Activated B cell treated with CpG ODN at 0.5 μM for 24 hours (primary cell): ENCODE results near the gene FAM43B. TPM values are rescaled to one million over a fixed set of nuclear protein-coding genes. Genes with fewer than 3 reads are reported as not detected.

Source experiments
- ATAC-seq: fragments of 200-7000 bp; cut with Tn5 transposase; one replicate; pipeline ENCODE4 v1.10.0; 2021; ENCODE audit warnings: low read depth, mild to moderate bottlenecking, moderate library complexity
- CTCF ChIA-PET: fragments of 350-600 bp; sonication (Branson Sonifier 250); formaldehyde crosslinking; loops from one replicate; lab custom pipeline; 2021; ENCODE audit warnings: antibody characterized with exemption; lab: Charles Lee
- POLR2A ChIA-PET: fragments of 350-600 bp; sonication (Branson Sonifier 250); formaldehyde crosslinking; loops from one replicate; lab custom pipeline; 2021; ENCODE audit warnings: antibody characterized with exemption; lab: Charles Lee
- DNase-seq: peaks from one replicate; pipeline ENCODE4 v3.0.0; 2022
- H3K27ac Mint-ChIP-seq: one replicate; pipeline ENCODE4 v1.8.0; 2020; ENCODE audit warnings: mixed read lengths
- H3K27me3 Mint-ChIP-seq: one replicate; pipeline ENCODE4 v1.8.0; 2021; ENCODE audit warnings: mixed read lengths
- H3K36me3 Mint-ChIP-seq: one replicate; pipeline ENCODE4 v1.8.0; 2021; ENCODE audit warnings: low read depth, mixed read lengths
- H3K4me1 Mint-ChIP-seq: one replicate; pipeline ENCODE4 v1.8.0; 2021; ENCODE audit warnings: mixed read lengths
- H3K4me3 Mint-ChIP-seq: one replicate; pipeline ENCODE4 v1.8.0; 2020; ENCODE audit warnings: mild to moderate bottlenecking, mixed read lengths
- H3K9me3 Mint-ChIP-seq: one replicate; pipeline ENCODE4 v1.8.0; 2020; ENCODE audit warnings: mixed read lengths
- intact Hi-C: fragments of 100-400 bp; cut with micrococcal nuclease; formaldehyde crosslinking; loops from one replicate; pipeline ENCODE4 v1.15.1; 2024
- total RNA-seq: library from RNA; stranded (reverse); gene quantifications from 2 replicates; pipeline ENCODE4 v1.2.3, GENCODE V29; 2022
- TF ChIP-seq, protein P1 (sequence below): fragments of 200-600 bp; IDR thresholded peaks from one replicate; pipeline ENCODE4 v1.8.0; 2022; ENCODE audit warnings: antibody characterized with exemption, mild to moderate bottlenecking

Gene FAM43B
- total RNA-seq, 1 donor from 2014 or later = not detected

DNA sequence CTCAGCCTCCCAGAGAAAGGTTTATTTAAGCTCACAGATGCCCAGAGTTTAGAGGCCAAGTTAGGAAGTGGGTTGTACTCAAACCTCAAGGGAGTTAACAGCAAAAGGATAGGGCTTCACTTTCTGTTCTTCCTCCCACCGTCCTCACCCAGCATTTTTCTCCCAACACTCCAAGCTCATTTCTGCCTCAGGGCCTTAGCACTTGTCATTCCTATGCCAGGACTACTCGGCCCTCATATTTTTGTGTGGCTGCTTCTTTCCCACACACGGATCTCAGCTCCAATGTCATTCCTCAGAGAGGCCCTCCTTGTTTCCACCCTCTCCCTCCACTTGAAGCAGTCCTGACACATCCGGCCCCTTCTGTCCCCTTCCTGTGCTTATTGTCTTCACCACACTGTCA is 12.9 kb downstream of the FAM43B start:
- H3K9me3 Mint-ChIP-seq = no peaks in the 10 kb centered on the region
- CTCF ChIA-PET = no interaction called here
- H3K4me3 Mint-ChIP-seq = no peak overlapping the region
- H3K36me3 Mint-ChIP-seq = no peaks in the 10 kb centered on the region
- TF ChIP-seq, protein P1, sequence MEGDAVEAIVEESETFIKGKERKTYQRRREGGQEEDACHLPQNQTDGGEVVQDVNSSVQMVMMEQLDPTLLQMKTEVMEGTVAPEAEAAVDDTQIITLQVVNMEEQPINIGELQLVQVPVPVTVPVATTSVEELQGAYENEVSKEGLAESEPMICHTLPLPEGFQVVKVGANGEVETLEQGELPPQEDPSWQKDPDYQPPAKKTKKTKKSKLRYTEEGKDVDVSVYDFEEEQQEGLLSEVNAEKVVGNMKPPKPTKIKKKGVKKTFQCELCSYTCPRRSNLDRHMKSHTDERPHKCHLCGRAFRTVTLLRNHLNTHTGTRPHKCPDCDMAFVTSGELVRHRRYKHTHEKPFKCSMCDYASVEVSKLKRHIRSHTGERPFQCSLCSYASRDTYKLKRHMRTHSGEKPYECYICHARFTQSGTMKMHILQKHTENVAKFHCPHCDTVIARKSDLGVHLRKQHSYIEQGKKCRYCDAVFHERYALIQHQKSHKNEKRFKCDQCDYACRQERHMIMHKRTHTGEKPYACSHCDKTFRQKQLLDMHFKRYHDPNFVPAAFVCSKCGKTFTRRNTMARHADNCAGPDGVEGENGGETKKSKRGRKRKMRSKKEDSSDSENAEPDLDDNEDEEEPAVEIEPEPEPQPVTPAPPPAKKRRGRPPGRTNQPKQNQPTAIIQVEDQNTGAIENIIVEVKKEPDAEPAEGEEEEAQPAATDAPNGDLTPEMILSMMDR = no peak
- no peak for DNase-seq
- intact Hi-C loops = no loop called here
- no peak for ATAC-seq
- H3K27ac Mint-ChIP-seq = no peak overlapping the region
- H3K4me1 Mint-ChIP-seq = no peaks in the 10 kb centered on the region
- H3K27me3 Mint-ChIP-seq = peaks cover 31% of the 10 kb centered on the region
- POLR2A ChIA-PET = no interaction called here

DNA sequence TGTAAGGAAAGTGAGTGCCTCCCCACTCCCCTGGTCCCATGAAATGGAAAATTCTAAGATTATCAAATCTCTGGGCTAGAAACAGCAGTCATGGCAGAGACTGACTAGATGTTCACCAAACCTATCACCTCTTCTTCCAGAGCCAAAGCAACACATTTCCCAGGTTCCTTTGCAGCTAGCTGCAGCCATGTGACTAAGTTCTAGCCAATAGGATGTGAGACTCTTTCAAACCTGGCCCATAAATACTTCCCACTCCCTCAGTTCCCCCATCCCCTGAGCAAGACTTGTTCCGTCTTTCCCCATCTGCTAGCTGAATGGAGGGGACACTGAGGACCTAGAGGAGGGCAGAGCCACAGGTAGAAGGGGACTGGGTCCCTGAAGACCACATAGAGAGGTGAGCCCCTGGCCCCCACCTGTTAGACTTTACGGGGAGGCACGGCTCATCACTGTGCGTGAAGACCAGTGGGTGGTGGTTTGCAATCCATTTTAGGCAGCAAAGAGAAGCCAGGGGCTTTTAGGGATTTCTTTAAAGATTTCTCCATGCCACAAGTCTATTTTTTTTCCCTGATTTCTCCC is 17.2 kb downstream of the FAM43B start:
- TF ChIP-seq, protein P1 = no peak
- Mint-ChIP-seq H3K27me3 (peaks cover 24% of the 10 kb centered on the region), H3K4me3 (no peak overlapping the region), H3K9me3 (peaks cover 2% of the 10 kb centered on the region), H3K4me1 (no peaks in the 10 kb centered on the region), H3K36me3 (no peaks in the 10 kb centered on the region), H3K27ac (no peak overlapping the region)
- intact Hi-C loops = no loop called here
- no peak for DNase-seq
- no peak for ATAC-seq
- ChIA-PET POLR2A (no interaction called here), CTCF (no interaction called here)

DNA sequence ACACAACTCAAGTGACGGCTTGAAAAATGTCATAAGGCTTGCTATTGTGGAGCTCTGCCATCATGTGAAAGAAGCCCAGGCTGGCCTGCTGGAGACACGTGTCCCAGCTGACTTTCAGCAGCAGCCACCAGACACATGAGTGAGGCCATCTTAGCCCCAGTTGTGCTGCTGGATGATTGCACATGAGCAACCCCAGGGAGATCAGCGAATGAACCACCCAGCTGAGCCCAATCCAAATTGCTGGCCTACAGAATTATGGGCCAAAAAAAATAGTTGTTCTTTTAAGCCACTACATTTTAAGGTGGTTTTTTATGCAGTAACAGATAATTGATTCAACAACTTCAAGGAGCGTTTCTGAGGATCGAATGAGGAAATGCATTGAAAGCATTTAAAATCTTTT is 19.1 kb downstream of the FAM43B start:
- DNase-seq = no peak
- TF ChIP-seq, protein P1 = no peak
- Mint-ChIP-seq H3K27me3 (peaks cover 28% of the 10 kb centered on the region), H3K4me3 (no peak overlapping the region), H3K4me1 (no peaks in the 10 kb centered on the region), H3K9me3 (peaks cover 2% of the 10 kb centered on the region), H3K27ac (no peak overlapping the region), H3K36me3 (no peaks in the 10 kb centered on the region)
- no peak for ATAC-seq
- ChIA-PET CTCF (no interaction called here), POLR2A (no interaction called here)
- intact Hi-C loops = no loop called here

DNA sequence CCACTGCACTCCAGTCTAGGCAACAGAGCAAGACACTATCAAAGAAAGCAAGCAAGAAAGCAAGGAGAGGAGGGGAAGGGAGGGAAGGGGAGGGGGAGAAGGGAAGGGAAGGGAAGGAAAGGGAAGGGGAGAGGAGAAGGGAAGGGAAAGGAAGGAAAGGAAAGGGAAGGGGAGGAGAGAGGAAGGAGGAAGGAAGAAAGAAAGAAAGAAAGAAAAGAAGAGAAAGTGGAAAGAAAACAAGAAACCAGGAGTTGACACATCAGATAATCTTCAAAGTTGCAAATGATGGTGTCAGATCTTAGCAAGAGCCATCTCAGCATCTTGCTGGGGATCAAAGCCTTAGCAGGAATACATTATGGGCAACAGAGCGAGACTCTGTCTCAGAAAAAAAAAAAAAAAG is 21.6 kb downstream of the FAM43B start:
- no peak overlapping the region for H3K27ac Mint-ChIP-seq
- H3K4me3 Mint-ChIP-seq = no peak overlapping the region
- no peak for DNase-seq
- ChIA-PET CTCF (no interaction called here), POLR2A (no interaction called here)
- H3K27me3 Mint-ChIP-seq = peaks cover 28% of the 10 kb centered on the region
- H3K4me1 Mint-ChIP-seq = no peaks in the 10 kb centered on the region
- intact Hi-C loops = no loop called here
- no peaks in the 10 kb centered on the region for H3K36me3 Mint-ChIP-seq
- peaks cover 2% of the 10 kb centered on the region for H3K9me3 Mint-ChIP-seq
- TF ChIP-seq, protein P1 = no peak
- ATAC-seq = no peak

DNA sequence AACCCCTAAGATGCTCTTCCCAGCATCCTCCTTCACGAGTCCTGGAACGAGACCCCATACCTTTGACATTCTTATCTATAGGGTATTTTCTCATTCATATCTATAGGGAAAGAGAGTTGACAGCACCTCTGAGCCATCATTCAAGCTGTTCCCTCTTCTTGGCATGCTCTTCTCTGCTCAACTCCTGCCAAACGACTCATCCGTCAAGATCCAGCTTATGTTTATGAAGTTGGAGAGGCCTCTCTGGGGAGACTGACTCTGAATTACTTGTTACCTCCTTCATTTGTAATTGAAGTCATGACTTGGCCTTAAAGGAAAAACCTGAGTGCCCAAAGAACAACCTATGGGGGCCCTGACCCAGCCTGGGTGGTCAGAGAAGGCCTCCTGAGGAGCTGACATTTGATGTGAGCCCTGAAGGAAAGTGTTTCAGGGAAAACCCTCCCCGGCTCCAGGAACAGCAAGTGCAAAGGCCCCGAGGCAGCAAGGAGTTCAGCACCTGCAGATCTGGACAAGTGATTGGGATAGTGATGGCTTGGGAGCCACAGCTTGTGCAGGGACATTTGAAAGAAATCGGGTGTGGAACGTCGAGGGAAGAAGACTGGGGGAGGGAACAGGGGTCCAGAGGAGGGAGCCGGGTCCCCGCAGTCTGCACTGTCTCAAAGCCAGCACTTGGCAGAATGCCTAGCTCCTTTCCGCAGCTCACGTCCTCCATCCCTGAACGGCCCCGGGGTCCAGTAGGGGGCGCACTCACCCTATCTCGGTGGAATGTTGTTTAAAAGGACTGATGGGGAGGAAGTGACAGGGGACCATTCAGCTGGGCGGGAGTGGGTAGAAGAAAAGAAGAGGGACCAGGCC is 22.5 kb downstream of the FAM43B start:
- ATAC-seq = no peak
- Mint-ChIP-seq H3K9me3 (peaks cover 2% of the 10 kb centered on the region), H3K4me3 (no peak overlapping the region), H3K27ac (no peak overlapping the region), H3K4me1 (no peaks in the 10 kb centered on the region), H3K27me3 (peaks cover 24% of the 10 kb centered on the region), H3K36me3 (no peaks in the 10 kb centered on the region)
- ChIA-PET POLR2A (no interaction called here), CTCF (no interaction called here)
- no peak for DNase-seq
- TF ChIP-seq, protein P1 = no peak
- intact Hi-C loops = no loop called here
